NCI-H1105 (cell line): ENCODE measurements around the gene ZNF653.
A peak's percentile ranks its signal among the peaks of the same experiment; 100 is the strongest.

Experiments
- DNase-seq: peaks from one replicate; lab custom pipeline; 2025; lab: John Stamatoyannopoulos, UW

Gene ZNF653

DNA sequence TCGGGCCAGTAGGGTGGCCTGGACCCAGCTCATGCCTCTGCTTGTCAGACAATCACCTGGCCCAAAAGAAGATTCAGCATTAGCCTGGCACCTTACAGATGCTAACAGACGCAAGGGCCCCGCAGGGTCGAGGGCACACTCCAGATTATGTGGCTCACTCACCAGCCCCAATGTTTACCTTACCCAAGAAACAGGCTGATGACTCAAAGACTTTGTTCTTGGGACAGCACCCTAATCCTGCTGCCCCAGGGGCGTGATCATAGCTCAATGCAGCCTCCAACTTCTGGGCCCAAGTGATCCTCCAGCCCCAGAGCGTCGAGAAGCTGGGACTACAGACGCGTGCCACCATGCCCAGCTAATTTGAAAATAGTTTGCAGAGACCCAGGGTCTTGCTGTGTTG lies 13.5 kb upstream of the ZNF653 start:
- no peak for DNase-seq

DNA sequence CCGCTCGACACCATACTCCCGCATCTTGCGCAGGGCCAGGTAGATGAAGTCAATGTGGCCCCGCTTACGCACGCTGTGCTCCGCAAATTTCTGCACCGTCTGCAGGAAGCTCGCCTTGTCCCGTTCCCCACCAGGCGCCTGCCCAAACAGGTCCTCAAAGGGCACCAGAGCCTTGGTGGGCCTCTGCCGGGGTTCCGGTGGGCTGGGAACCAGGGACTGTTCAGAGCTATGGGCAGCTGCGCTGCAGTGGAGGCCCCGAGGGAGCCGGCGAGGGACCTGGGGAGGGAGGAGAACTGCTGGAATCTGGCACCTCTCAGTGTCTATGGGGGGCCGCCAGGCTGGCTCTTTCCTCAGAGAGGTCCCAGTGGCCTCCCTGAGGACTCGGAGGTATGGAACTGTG lies 8.3 kb upstream of the ZNF653 start:
- no peak for DNase-seq

DNA sequence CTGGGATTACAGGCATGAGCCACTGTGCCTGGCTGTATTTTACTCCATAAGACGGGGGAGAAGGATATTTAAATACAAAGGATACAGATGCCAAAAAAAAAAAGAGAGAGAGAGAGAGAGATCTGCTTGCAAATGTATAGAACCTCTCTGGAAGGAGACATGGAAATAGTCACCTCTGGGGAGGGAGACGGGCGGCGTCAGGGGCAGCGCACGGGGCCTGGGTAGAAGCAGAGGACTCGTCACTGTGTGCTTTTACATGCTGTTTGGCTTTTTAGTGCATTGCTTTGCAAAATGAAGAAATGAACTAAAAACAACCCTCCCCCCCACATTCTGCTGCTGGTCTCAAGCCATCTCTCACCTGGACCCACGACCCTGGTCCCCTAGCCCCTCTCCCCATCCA lies 4.8 kb upstream of the ZNF653 start:
- no peak for DNase-seq

DNA sequence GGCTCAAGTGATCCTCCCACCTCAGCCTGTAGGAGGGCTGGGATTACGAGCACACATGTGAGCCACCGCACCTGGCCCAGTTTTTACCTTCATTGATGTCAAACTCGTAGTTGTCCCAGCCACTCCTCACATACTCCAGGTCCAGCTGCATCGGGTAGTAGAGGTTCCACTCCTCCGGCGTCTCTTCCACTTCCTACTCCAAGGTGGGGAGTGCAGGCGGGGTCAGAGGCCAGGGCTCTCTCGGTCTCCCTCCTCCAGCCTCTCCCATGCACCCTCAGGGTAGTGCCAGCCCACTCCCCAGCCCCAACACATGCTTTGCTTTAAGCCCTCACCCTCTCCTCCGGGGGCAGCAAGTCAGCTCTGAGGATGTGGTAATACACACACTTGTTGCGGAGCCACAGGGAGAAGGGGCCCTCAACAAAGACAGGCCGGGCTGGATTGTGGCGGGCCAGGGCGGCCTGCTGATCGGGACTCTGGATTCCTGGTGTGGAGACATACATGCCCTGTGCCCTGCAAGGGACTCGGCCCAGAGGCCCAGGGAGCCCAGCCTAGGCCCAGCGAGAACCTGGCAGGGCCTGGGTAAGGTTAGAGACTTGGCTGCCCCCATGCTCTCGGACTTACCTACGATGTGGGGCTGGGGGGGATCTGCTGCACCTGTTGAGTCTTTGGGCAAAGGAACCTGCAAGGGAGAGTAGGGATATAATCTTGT lies 1.9 kb upstream of the ZNF653 start:
- DNase-seq, result no peak

DNA sequence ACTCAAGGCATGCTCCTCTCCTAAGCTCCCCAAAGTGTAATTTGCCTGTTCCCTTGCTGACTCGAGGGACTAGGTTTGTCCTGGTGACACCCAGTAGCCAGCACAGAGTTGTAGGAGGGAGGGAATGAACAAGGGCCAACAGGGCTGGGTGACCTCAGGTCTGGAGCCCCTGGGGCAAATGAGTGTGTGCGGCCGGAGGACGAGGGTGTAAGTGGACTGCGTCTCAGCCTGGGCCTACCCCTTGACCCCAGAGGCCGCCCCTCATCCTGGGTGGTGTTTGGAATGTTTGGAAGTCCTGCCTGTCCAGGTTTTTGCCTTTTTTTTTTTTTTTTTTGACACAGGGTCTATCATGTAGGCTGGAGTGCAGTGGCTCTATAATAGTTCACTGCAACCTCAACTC lies 1.3 kb upstream of the ZNF653 start:
- DNase-seq, result no peak

DNA sequence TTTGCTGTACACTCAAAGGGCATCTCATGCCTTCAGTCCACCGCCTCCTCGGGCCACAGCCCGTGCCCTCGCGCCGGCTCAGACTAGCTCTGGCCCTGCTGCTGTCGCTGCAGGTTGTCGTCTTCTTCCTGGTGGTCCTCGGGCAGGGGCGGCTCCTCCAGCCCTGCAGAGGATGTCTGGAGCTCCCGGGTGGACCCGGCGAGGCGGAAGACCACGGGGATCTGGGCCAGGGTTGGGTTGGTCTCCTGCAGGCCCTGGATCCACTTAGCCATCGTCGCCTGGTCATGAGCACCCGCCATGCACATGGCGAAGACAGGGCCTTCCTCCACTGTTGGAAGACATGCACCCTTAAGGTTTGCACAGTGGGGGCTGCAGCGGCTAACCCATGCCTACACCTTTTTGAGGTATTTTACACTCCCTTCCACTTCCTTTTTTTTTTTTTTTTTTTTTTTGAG lies 489 bp upstream of the ZNF653 start:
- no peak for DNase-seq

DNA sequence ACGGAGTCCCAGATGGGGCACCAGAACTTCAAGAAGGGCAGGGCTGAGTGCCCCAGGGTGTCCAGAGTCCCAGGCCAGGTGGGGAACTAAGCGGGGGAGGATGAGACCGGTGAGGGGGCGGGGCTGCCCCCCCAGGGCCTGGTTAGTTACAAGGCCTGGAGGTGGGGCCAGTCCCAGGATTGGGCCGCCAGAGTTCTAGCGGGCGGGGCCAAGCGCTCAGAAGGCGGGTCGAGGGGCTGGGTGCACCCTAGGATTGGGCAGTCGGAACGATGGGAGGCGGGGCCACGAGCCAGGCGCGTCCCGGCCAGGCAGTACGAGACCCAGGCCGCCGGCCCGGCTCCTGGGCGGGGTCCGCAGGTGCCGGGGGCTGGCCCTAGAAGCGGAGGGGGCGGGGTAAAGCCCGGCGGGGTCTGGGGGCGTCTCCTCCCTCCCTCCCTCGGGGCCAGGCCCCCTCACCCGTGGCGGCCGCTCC lies 571 bp downstream of the ZNF653 start:
- DNase-seq, result peak; percentile 97

DNA sequence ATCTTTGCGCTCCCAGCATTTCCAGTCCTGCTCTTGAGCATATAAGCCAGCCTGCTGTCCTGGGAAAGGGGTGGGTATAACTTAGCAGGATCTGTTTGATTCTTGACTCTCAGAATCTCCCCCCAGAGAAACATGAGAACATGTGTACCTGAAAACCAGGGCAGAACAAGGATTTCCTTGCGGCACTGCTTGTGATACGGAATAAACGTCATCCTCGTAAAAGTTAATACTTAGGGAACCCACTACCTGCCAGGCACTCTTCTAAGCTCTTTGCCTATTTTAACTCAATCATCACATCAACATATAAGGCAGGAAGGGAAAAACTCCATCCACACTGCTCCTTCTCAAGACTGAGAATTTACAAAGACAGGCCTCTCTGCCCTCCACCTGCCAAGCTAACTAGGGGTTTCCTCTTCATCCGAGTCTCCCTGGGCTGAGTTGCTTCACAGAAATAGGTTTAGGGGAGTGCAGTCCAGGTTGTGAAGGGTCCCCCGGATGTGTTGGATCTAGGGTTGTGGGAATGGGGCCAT lies 1.1 kb downstream of the ZNF653 start:
- no peak for DNase-seq

DNA sequence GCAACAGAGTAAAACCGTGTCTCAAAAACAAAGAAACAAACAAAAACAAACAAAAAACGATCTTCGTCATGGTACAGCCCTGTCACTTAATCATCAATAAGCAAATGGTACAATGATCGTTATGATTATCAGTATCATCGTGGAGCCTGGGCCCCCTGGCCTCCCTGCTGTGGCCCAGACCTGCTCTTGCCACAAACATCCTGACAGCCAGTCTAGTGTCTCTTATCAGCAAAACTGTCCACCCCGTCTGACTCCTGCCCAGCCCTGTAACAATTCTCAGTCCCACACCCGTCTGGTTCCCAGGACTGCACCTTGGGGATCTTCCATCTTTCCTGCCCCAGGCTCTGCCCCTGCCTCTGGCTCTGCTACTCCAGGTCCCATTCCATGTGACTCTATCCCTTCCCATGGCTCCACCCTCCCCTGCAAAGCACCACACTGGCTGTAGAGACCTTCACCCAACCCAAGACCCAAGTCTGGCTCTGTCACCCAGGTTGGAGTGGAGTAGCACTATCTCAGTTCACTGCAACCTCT lies 5.7 kb downstream of the ZNF653 start:
- no peak for DNase-seq

DNA sequence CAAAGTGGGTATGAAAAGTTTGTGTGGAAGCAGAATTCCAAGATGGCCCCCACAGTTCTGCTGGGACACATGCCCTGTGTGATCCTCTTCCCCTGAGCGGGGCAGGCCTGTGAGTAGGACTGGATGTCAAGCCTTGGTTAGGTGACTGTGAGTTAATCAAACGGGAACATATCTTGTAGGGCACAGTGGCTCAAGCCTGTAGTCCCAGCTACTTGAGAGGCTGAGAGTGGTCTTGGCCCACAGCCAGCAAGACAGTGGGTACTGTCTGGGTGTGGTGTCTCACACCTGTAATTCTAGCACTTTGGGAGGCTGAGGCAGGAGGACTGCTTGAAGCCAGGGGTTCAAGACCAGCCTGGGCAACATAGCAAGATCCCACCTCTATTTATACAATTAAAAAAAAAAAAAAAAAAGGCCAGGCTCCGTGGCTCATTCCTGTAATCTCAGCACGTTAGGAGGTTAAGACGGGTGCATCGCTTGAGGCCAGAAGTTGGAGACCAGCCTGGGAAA lies 6.4 kb downstream of the ZNF653 start:
- no peak for DNase-seq

DNA sequence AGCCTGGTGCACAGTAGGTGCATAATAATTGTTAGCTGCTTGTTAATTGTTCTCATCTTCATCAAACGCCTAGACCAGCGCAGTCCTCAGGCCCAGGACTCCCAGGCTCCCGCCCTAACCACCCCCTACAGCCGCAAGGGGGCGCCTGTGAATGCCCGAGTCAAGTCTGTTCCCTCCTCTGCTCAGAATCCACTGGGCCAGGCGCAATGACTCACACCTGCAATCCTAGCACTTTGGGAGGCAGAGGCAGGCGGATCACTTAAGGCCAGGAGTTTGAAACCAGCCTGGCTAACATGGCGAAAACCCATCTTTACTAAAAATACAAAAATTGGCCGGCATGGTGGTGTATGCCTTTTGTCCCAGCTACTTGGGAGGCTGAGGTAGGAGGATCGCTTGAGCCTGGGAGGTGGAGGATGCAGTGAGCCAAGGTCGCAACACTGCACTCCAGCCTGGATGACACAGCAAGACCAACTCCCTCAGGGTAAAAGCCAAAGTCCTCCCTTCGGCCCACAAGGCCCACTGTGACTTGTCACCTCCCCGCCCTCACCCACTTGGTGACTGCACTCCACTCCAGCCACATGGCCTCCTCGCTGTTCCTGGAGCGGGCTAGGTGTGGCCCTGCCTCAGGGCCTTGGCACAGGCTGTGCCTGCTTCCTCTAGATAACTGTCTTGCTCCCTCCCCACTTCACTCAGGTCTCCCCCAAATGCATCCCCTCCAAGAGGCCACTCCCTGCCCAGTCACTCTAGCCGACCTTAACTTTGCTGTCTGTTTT lies 9.1 kb downstream of the ZNF653 start:
- no peak for DNase-seq

DNA sequence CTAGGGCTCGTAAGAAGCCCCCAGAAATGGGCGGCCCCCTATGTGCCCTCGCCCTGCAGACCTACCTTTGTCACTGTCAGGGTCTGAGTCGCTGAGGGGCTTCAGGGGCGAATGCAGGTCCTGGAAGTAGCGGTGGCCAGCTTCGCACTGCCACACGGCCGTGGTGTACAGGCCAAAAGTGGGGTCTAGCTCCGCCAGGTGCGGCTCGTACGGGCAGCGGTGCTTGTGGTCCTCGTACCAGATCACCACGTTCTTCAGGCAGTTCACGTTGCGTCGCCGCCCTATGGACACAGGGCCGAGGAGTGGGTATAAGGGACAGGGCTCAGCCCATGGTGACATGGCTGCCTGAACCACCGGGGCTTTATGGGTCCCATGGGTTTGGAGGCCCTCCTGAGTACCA lies 9.8 kb downstream of the ZNF653 start:
- DNase-seq, result no peak

DNA sequence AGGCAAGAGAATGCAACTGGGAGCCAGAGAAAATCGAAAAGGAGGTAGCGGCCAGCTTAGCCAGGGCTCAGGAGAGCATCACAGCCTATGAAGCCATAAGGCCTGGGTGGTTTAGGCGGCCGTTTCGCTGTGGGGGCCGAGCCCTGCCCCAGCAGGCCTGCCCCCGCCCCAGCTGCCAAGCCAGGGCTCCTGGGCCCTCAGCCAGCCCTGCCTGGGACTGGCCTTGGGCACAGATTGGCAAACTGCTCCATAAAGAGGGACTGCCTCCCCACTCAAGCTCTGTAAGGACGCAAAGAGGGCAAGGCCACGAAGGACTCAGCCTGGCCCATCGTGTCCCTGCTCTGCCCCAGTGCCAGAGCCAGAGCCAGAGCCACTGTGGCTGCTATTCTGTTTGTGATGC lies 10.2 kb downstream of the ZNF653 start:
- DNase-seq, result no peak

DNA sequence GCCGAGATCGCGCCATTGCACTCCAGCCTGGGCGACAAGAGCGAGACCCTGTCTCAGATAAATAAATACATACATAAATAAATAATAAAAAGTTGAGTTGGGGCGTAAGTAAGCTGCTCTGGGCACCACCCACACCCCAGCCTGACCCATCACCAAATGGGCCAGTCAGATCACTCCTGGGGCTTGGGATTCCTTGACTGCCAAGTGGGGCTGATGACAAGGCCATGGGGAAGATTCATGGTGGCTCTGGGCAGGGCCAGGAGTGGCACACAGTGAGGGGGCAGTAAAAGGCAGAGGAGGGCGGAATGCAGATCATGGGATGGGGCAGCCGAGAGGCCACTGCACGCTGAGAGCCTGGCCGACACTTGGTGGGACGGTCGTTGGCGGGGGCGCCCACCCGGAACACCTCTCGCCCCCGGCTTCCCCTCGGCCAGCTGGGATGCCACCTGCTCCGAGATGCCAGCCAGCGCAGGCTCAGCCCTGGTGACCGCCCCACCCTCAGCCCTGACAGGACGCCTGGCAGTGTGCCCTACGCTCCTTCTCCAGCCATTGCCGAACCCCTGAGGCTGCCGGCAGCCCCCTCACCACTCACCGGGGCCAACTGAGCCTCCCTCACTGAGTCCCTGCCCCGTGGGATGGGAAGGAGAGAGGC lies 10.9 kb downstream of the ZNF653 start:
- no peak for DNase-seq

DNA sequence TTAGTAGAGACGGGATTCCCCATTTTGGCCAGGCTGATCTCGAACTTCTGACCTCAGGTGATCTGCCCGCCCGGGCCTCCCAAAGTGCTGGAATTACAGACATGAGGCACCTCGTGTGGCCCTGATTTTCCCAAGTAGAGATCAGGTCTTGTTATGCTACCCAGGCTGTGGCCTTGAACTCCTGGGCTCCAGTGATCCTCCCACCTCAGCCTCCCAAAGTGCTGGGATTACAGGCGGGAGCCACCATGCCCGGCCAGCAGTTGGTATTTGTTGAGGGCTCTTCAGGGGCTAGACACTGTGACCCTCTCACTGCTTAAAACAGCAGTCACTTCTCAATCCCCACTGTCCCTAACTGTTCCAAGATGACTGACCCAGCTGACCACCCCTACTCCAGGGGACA lies 16.3 kb downstream of the ZNF653 start:
- no peak for DNase-seq

DNA sequence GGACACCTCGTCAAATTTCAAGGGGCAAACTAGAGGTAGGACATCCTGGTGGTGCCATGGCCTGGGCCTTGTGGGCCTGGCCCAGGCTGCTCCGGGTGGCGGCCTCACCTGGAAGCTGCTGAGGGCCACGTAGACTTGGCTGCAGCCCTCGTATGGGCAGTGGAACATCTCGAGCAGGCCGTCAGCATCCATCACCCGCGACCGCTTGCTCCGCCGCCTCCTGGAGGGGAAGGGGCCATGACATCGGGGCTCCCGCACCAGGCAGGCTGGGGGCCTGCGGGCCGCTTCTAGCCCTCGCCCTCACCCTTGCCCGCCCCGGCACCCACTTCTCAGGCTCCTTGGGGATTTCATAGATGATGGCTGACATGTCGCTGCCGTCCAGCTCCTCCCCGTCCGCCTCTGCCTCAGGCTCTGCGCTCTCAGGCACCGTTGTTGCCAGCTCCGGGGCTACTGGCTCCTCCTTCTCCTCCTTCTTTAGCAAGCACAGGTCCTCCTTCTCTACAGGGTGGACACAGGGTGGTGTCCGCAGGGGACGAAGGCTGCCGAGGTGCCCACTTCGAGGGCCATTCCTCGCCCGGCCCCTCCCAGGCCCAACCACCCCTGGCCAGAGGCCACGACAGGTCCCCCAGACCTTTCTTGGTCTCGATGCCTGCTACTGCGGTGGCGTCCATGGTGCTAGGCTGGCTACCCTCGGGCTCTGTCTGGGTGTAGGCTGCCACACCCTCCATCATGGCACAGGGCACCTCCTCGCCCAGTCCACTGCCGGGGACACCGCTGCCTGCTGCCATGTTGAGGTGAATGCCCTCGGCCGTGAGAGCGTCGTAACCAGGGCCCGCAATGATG lies 18.8 kb downstream of the ZNF653 start:
- no peak for DNase-seq

DNA sequence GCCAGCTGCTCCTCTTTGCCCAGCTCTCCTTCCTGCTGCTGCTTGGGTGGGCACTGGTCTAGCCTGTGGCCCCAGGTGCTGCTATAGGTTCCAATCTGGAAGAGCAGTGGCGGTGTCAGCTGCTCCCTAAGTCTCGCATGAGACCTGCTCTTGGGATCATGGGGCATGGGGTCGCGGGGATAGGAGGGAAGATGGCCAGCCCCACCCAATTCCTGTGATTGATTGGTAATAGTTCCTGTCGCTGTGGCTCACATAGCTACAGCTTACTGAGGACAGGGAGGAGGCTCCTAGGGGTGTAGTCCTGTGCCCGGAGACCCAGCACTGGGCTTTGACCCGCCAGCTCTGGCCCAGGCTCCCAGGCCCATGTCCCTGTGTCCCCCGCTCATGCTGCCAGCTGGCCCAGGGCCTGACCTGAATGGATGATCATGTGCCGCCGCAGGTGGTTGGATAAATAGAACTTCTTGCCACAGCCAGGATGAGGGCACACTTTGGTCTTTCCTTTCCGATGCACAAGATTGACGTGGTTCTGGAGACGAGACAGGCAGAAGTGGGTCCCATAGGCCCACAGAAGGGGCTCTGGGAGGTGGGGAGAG lies 20.3 kb downstream of the ZNF653 start:
- DNase-seq, result no peak

DNA sequence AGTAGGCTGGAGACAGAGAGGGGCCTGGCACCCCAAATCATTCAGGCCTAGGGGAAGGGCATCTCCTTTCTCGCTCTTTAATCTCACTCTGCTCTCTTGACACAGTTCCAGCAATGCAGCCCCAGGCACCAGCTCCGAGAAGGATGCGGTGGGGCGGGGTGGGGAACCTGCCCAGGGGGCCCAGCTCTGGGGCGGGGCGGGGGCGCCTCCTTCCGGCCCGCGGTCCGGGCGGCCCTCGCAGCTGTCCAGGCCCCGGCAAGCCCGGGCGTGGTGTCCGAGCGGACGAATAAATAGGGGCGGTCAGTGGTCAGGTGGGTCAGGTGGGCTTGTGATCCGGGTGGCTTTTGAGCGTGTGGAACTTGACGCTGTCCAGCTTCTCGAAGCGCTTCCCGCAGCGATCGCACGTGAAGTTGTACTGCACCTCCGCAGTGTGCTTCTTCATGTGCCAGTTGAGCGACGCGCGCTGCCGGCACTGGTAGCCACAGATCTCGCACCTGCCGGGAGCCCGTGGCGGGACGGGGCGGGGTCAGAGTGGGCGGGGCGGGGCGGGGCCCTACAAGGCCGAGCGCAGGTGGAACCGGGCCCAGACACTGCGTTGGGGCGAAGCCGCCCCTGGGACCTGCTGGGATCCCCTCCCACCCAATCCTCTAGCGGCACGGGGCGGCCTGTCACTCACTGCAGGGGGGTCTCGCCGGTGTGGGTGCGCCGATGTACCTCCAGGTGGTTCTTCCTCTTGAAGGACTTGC lies 22.1 kb downstream of the ZNF653 start:
- no peak for DNase-seq

DNA sequence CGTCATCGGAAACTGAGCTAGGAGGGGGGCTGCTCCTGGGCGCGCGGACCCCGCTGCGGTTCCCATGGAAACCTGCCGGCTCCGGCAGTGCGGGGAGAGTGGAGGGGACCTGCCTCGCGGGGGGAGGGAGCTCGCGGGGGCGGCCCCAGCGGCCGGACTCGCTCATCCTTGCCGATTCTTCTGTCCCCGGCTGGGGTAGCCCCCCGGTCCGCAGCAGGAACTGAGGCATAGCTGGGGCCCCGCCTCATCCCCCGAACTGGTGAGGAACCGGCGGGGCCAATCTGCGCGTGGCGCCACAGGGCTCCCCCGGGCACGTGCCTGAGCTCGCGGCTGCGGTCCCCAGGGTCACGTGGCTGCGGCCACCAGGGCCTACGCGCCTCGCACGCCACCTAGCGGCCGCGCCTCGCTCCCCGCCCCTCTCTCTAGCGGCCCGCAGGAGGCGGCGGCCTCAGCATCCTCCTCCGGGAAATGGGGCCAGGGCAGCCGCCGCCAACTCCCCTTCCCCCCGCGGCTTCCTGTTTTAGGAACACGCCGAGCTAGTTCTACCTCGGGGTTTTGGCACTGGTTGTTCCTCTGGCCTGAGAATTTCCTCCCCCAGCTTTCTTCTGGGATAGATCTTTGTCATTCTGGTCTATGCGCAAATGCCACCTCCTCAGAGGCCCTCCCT lies 23.1 kb downstream of the ZNF653 start:
- DNase-seq, result peak; percentile 87
